ENCODE data around the gene APAF1. TPM values are rescaled to one million over a fixed set of nuclear protein-coding genes. Genes with fewer than 3 reads are reported as not detected.

APAF1 gene
- total and polyA plus RNA-seq, 2 of the 13 experiments (the other 11 are each of a cell fraction or from before 2014, with no cell fraction given) = 6.0 to 13.0 TPM

DNA sequence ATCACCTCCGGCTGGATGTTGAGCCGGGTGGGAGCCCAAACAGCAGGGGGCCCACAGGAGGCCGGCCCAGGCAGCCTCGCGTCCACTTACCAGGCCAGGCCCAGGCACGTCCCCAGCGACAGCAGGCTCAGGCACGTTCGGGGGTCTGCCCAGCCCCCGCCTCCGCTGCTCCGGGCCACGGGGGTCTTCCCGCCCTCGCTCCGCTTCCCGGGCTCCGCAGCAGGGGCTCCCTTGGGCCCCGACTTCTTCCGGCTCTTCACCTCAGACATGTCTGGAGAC, 718 bp upstream of the APAF1 start (continued):
- TF ChIP-seq, protein P1, sequence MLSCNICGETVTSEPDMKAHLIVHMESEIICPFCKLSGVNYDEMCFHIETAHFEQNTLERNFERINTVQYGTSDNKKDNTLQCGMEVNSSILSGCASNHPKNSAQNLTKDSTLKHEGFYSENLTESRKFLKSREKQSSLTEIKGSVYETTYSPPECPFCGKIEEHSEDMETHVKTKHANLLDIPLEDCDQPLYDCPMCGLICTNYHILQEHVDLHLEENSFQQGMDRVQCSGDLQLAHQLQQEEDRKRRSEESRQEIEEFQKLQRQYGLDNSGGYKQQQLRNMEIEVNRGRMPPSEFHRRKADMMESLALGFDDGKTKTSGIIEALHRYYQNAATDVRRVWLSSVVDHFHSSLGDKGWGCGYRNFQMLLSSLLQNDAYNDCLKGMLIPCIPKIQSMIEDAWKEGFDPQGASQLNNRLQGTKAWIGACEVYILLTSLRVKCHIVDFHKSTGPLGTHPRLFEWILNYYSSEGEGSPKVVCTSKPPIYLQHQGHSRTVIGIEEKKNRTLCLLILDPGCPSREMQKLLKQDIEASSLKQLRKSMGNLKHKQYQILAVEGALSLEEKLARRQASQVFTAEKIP (CRISPR knock-in tag; IDR thresholded peaks at IDR 0.05; ENCODE audit: borderline replicate concordance) = no peak
- no peak for TF ChIP-seq ZNF160 (CRISPR knock-in tag; IDR thresholded peaks at IDR 0.05)
- no peak for TF ChIP-seq GPN1 (CRISPR knock-in tag; IDR thresholded peaks at IDR 0.05; ENCODE audit: borderline replicate concordance)
- no peak for TF ChIP-seq ERF (CRISPR knock-in tag; IDR thresholded peaks at IDR 0.05)
- TF ChIP-seq, protein P2, sequence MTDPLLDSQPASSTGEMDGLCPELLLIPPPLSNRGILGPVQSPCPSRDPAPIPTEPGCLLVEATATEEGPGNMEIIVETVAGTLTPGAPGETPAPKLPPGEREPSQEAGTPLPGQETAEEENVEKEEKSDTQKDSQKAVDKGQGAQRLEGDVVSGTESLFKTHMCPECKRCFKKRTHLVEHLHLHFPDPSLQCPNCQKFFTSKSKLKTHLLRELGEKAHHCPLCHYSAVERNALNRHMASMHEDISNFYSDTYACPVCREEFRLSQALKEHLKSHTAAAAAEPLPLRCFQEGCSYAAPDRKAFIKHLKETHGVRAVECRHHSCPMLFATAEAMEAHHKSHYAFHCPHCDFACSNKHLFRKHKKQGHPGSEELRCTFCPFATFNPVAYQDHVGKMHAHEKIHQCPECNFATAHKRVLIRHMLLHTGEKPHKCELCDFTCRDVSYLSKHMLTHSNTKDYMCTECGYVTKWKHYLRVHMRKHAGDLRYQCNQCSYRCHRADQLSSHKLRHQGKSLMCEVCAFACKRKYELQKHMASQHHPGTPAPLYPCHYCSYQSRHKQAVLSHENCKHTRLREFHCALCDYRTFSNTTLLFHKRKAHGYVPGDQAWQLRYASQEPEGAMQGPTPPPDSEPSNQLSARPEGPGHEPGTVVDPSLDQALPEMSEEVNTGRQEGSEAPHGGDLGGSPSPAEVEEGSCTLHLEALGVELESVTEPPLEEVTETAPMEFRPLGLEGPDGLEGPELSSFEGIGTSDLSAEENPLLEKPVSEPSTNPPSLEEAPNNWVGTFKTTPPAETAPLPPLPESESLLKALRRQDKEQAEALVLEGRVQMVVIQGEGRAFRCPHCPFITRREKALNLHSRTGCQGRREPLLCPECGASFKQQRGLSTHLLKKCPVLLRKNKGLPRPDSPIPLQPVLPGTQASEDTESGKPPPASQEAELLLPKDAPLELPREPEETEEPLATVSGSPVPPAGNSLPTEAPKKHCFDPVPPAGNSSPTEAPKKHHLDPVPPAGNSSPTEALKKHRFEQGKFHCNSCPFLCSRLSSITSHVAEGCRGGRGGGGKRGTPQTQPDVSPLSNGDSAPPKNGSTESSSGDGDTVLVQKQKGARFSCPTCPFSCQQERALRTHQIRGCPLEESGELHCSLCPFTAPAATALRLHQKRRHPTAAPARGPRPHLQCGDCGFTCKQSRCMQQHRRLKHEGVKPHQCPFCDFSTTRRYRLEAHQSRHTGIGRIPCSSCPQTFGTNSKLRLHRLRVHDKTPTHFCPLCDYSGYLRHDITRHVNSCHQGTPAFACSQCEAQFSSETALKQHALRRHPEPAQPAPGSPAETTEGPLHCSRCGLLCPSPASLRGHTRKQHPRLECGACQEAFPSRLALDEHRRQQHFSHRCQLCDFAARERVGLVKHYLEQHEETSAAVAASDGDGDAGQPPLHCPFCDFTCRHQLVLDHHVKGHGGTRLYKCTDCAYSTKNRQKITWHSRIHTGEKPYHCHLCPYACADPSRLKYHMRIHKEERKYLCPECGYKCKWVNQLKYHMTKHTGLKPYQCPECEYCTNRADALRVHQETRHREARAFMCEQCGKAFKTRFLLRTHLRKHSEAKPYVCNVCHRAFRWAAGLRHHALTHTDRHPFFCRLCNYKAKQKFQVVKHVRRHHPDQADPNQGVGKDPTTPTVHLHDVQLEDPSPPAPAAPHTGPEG (CRISPR knock-in tag; IDR thresholded peaks at IDR 0.05) = no peak
- TF ChIP-seq REXO4 (CRISPR knock-in tag; IDR thresholded peaks at IDR 0.05; ENCODE audit: borderline replicate concordance) = no peak
- TF ChIP-seq ZSCAN12 (CRISPR knock-in tag; IDR thresholded peaks at IDR 0.05) = no peak
- no peak for TF ChIP-seq SUZ12 (IDR thresholded peaks at IDR 0.05; ENCODE audit: low read depth, low read length)
- no peak for TF ChIP-seq POGZ (CRISPR knock-in tag; IDR thresholded peaks at IDR 0.05)
- no peak for TF ChIP-seq ZNF775 (CRISPR knock-in tag; IDR thresholded peaks at IDR 0.05; ENCODE audit: borderline replicate concordance)
- TF ChIP-seq, protein P3, sequence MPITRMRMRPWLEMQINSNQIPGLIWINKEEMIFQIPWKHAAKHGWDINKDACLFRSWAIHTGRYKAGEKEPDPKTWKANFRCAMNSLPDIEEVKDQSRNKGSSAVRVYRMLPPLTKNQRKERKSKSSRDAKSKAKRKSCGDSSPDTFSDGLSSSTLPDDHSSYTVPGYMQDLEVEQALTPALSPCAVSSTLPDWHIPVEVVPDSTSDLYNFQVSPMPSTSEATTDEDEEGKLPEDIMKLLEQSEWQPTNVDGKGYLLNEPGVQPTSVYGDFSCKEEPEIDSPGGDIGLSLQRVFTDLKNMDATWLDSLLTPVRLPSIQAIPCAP (CRISPR knock-in tag; IDR thresholded peaks at IDR 0.05; ENCODE audit: low read depth) = no peak
- no peak for TF ChIP-seq ZNF260 (CRISPR knock-in tag; IDR thresholded peaks at IDR 0.05; ENCODE audit: borderline replicate concordance, low read depth)
- TF ChIP-seq ZFX (CRISPR knock-in tag; IDR thresholded peaks at IDR 0.05; ENCODE audit: low read depth) = peak; percentile 87
- TF ChIP-seq ZMYM4 (CRISPR knock-in tag; IDR thresholded peaks at IDR 0.05) = no peak
- no peak for TF ChIP-seq AHDC1 (CRISPR knock-in tag; IDR thresholded peaks at IDR 0.05; ENCODE audit: borderline replicate concordance)
- TF ChIP-seq, protein P4, sequence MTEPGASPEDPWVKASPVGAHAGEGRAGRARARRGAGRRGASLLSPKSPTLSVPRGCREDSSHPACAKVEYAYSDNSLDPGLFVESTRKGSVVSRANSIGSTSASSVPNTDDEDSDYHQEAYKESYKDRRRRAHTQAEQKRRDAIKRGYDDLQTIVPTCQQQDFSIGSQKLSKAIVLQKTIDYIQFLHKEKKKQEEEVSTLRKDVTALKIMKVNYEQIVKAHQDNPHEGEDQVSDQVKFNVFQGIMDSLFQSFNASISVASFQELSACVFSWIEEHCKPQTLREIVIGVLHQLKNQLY (CRISPR knock-in tag; IDR thresholded peaks at IDR 0.05) = no peak
